Measurements from ENCODE around the gene TTC23.

Gene TTC23

DNA sequence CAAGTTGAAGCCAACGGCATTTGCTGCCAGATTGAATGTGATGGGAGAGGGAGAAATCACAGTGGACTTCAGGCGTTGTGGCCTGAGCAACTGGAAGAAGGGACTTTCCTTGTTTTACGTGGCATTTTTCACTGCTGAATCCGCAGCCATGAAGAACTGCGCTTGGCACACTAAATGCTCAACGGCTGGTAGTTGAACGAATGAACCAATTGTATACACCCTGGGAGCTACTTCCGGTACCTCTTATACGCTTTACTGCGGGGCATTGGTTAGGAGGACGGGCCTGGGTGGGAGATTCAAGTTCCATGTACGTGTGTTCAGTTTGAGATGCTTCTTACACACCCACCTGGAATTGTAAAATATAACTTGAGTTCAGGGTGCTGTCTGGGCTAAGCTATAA, 139.3 kb downstream of the TTC23 start:
- in situ Hi-C loops (cut with MboI; ENCODE audit: low sequenced_read_pairs), result no loop called here

DNA sequence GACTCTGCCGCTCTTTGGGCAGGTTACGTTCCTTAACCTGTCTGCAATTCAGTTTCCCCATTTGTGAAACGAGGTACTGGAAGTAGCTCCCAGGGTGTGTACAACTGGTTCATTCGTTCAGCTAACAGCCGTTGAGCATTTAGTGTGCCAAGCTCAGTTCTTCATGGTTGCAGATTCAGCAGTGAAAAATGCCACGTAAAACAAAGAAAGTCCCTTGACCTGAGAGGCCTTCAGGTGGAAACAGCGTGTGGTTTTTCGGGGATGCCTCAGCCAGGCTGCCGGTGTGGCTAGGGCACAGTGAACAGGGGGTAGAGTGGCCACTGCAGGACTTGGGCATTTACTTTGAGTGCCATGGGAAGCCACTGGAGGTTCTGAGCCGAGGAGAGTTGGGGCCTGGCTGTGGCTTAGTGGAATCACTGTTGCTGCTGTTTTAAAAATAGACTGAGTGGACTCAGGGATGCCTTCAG, 139.8 kb downstream of the TTC23 start:
- in situ Hi-C loops (cut with MboI; ENCODE audit: low sequenced_read_pairs), result no loop called here

DNA sequence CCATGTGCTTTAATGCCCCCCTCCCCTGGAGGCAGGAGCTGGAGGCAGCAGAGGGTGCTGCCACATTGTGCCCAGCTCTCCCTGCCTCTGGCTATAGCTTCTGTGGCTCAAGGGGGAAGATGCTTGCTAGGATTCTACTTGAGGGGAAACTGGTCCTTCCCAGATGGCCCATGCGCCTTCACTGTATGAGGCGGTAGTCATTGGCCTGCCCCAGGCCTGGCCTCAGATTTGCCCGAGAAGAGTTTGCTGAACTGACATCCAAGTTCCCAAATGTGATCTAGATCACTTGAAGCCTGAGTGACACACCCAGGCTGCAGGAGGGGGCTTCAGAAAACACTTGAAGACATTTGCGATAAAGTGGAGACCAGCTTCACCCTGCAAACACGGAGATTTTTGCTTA, 140.4 kb downstream of the TTC23 start:
- in situ Hi-C loops (cut with MboI; ENCODE audit: low sequenced_read_pairs), result no loop called here

DNA sequence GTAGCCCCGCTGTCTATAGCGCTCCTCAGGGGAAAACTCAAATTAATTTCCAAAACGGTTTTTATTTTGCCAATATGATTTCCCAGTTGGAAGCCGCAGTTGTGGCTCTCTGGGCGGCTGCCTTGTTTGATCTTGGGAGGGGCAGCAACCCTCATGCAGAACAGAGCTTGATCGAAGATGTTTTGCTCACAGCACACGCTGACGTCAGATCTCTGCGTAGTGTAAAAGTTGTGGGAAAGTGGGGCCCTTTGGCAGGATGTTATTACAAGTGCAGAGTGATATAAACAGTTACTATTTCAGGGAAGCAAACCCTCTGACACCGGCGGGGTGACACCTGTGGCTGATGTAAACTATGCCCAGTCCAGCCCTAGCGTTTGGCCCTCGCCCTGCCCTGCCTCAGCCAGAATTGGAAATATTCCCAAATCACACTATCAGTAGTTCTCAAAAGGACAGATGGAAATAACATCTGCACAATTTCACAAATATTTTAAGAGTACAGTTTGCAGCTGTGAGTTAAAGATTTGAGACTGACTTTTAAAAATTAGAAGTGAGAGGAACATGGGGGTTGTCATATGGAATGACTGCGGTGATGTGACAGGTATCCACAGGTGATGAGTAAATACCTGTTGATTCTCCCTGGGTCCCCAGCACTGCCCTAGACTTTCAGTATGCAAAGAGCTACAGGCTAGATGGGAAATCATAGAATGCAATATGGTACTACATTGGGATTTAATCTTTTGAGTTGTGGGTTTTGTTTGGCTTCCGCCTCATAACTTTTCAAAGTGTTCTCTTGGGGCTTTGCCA, 142.8 kb downstream of the TTC23 start:
- in situ Hi-C loops (cut with MboI; ENCODE audit: low sequenced_read_pairs), result no loop called here

DNA sequence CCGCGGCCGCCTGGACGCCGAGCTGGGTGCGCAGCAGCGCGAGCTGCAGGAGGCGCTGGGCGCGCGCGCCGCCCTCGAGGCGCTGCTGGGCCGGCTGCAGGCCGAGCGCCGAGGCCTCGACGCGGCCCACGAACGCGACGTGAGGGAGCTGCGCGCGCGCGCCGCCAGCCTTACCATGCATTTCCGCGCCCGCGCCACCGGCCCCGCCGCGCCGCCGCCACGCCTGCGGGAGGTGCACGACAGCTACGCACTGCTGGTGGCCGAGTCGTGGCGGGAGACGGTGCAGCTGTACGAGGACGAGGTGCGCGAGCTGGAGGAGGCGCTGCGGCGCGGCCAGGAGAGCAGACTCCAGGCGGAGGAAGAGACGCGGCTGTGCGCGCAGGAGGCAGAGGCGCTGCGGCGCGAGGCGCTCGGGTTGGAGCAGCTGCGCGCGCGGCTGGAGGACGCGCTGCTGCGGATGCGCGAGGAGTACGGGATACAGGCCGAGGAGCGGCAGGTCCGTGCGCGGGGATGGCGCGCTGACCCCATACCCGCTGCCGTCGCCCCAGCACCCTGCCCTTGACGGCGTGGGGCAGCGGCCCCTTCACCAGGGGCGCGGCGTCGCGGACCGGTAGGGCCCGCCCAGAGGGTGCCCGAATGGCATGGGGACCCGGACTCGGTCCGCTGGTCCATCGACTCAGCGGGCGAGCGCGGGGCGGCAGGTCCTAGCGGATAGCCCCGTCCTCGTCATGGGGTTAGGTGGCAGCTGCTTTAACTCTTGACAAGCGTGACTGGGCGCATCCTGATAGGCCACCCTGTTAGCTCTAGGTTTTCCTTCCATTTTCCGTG, 143.7 kb downstream of the TTC23 start:
- in situ Hi-C loops (cut with MboI; ENCODE audit: low sequenced_read_pairs), result no loop called here

DNA sequence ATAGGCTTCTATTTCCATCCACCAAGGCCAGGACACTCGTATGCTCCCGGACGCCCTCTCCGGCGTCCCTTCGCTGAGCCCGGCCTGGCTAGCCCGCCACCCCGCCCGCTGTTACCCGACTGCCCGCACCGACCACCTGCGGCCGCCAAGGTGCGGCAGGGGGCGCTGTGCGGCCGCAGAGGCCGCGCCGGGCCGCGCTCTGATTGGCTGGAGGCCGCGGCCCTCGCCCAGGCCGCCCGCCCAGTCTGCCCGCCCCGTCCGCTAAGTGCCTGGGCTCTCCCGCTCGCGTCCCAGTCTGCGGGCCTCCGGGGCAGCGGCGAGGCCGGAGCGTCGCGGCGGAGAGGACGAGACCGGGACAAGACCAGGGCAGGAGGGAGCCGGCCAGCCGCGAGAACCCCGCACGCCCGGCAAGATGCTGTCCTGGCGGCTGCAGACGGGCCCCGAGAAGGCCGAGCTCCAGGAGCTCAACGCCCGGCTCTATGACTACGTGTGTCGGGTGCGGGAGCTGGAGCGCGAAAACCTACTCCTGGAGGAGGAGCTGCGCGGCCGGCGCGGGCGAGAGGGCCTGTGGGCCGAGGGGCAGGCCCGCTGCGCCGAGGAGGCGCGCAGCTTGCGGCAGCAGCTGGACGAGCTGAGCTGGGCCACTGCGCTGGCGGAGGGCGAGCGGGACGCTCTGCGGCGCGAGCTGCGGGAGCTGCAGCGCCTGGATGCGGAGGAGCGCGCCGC, 144.4 kb downstream of the TTC23 start, which contains the start of gene SYNM:
Gene SYNM, plus strand, starts transcription at position 293 of the 726 bp plus-strand sequence. Its CDS starts 120 bp downstream, at position 413.
- in situ Hi-C loops (cut with MboI; ENCODE audit: low sequenced_read_pairs), result no loop called here

DNA sequence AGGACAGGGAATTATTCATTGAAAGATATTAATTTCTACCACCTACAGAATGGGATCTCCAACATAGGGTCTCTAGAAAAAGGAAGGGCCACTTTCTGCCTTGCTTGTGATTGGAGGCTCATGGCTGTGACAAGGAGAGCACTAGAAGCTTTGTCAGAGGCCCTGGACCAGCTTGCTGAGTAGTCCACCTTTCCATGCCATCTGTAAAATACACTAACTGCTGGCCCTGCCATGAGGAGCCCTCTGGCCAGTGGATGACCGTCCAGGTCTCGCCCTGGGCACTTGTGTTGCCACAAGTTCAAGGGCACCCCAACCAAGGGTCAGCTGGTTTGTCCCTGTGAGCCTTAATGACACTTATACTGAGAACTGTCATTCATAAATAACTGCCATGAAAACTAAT, 146.1 kb downstream of the TTC23 start:
- in situ Hi-C loops (cut with MboI; ENCODE audit: low sequenced_read_pairs), result no loop called here

DNA sequence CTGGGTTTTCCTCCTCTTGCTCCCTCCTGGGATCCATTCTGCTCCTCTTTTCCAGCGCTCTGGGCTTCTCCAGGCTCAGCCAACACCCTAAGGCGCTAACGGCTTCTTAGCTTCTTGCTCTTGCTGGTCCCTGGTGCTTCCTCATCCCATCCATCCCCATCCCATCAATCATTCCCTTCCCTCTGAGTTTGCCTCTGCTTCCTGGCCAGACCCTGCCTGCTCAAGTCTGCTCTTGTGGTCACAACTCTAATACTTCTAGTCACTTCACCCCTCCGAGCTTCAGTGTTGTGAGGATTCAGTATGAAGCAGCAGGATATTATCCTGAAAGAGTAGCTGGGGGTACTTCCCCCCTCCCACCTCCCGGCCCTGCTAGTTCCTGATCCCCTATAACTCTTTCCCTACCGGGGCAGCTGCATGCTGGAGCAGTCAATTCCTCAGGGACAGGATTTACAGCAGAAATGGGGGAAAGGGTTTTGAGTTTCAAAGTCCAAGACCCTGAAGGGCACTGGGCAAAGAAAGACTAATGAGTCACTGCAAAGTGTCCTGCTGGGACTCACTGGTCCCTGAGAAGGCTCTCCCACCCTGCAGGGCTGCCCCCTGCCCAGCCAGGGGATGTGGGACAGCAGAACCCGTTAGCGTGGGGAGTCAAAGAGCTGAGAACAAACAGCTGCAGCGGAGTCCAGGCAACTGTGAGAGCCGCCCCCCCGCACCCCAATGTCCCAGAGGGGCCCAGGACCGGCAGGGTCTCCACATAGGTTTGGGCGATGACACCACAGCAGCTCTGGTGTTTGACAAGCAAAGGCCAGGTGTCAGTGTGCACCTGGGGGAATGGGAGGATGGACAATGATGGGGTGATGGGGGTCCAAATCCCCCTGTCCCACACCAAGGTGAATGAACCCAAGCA, 146.8 kb downstream of the TTC23 start:
- in situ Hi-C loops (cut with MboI; ENCODE audit: low sequenced_read_pairs), result no loop called here

DNA sequence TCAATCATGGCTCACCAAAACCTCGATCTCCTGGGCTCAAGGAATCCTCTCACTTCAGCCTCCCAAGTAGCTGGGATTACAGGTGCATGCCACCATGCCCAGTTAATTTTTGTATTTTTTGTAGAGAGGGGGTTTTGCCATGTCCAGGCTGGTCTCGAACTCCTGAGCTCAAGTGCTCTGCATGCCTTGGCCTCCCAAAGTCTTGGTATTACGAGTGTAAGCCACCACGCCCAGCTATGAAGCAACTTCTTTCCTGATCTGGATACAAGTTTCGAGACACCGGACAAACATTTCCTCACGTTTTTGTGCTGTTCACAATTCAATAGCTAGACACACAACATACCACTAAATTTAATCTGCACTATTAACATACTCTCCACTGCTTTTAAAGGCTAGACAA, 147.9 kb downstream of the TTC23 start:
- in situ Hi-C loops (cut with MboI; ENCODE audit: low sequenced_read_pairs), result no loop called here

DNA sequence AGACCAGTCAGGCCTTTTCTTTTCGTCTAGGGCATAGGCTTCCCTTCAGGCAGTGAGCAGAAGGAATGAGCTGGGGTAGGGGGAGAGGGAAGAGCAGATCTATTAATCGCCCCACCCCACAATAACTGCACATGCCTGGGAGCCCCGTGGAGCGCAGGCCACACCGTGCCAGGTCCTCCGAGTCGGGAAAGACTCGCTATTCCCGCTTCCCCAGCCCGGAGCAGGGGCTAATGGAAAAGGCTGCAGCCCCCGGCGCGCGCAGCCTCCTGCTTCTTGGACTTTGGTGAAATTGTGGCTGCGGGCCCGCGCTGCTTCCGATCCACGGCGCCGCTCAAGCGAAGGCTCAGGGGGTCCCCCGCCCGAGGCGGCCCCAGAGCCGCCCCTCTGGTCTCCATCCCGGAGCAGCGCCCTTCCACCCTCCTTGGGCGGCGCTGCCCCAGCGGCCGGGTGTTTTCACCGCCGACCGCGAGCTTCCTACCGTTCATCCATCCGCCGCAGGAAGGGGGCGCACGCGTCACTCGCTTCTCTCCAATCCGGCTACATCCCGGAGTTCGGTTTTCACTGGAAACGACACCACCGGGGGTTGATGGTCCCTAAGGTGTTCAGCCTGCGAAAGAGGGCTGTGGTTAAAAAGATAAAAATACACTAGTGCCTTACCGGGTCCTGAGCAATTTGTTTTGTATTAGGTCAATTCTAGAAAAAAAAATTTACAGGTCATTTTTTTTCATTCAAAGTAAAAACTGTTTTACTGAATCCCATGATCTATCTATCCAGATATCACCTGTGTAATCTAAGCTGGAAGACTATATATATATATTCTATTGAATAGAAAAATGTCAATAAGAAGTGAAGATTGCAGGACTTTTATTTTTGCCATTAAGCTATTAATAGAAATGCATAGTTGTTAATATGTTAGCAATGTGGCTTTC, 148.9 kb downstream of the TTC23 start:
- in situ Hi-C loops (cut with MboI; ENCODE audit: low sequenced_read_pairs), result no loop called here

DNA sequence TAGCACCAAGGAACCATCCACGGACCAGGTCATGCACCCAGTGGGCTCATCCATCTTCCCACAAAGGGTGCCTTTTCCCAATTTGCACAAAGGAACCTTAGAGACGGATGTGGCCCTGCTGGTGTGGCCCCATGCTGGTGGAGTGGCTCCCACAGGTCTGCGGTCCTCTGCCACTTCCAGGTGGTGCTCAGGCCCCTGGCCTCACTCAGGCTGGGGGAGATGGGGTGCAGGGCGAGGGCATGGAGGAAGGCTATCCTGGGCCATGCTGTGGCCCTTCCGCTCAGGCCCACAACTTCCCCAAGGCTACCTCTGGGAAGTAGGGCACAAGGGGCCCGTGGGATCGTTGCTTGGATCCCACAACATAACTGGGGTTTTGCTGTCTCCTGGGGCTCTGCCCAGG, 149.7 kb downstream of the TTC23 start:
- in situ Hi-C loops (cut with MboI; ENCODE audit: low sequenced_read_pairs), result no loop called here

DNA sequence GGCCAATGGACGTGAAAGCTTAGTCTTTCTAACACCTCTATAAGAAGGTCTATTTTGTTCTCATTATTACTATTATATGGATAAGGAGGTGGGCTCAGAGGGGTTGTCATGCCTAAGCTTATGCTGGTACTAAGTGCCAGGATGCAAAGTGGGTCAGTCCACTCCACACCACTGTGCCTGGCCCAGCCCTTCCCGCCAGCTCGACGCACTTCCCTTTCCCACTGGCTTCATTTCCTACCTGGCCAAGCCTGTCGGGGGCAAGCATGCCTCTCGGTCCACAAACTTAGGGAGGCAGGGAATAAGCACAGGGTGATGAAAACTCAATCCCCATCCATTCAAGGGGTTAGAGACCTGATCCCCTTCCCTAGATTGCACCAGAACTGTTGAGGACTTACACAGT, 150.4 kb downstream of the TTC23 start:
- in situ Hi-C loops (cut with MboI; ENCODE audit: low sequenced_read_pairs), result no loop called here

DNA sequence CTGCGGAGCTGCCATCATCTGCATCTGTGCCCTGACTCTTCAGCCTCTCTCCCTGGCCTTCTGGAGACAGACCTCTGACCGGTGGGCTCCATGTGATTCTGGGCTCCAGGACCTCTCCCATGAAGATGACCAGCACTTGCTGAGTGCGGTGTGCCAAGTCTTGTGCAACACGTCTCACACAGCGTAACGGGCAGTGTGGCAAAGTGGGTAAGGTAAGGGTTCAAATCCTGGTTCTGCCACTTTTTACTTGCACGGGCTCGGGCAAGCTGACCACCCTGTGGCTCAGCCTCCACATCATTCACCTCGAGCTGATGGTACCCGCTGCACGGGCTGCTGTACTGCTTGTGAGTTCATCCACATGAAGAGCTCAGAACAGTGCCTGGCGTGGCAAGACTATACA, 151.0 kb downstream of the TTC23 start:
- in situ Hi-C loops (cut with MboI; ENCODE audit: low sequenced_read_pairs), result no loop called here

DNA sequence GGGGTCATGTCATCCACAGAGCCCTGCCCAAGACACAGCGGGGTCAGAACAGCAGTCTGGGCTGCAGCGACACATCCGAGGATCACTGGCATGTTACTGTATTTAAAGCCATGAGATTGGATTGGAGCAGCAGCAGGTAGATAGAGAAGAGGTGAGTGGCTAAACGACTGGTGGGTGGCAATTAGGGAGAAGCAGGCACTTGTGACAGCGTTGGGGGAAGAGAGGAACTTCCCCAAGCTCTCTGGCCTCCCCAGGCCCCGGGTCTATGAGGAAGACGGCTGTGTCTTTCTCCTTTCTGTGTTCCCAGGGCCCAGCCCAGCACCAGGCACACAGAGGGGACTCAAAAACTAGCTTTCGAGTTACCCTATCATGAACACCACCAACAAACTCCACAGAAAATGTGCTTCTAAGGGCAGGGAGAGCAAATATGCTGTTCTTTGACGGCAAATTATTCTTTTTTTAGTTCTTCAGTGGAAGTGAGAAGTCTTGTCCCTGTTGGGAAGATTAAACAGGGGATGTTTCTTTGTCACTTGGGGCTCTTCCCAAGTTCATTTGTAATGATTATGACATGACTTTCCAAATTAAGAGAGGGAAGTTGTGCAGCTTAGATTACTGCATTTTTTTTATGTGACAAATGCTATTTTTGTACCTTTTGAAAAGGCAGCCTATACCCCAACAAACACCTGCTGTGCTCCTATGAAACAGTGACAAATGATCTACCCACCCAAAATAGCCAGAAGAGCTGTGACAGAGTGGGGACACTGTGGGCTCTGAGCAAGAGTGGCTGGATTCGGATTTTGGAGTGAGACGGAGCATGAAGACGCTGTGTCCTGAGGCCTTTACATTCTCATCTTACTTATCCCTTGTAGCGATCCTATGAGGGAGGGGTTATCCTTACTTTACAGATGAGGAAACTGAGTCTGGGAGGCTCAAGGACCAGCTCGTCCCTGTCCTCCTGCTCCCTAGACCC, 151.7 kb downstream of the TTC23 start:
- in situ Hi-C loops (cut with MboI; ENCODE audit: low sequenced_read_pairs), result no loop called here

DNA sequence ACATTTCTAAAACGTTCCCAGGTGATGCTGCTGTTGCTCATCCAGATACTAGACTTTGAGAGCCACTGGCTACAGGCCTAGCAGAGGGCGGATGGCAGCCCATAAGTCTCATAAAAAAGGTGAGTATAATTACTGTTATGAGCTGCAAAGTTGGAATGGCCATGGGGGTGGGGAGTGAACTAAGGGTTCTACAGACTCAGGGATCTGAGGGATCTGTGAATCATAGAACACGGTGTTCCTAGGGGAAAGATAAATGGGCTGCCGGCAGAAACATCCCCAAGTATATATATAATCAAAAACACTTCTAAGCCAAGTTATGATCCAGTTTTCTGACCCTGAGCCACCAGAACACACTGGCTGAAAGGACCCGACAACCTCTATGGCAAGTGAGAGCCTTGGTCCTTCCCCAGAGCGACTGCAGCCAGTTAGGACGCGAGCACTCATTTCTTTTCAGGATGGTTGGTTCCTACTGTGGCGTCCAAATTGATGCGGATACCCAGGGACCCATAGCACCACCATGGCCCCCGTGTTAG, 152.4 kb downstream of the TTC23 start:
- in situ Hi-C loops (cut with MboI; ENCODE audit: low sequenced_read_pairs), result no loop called here

DNA sequence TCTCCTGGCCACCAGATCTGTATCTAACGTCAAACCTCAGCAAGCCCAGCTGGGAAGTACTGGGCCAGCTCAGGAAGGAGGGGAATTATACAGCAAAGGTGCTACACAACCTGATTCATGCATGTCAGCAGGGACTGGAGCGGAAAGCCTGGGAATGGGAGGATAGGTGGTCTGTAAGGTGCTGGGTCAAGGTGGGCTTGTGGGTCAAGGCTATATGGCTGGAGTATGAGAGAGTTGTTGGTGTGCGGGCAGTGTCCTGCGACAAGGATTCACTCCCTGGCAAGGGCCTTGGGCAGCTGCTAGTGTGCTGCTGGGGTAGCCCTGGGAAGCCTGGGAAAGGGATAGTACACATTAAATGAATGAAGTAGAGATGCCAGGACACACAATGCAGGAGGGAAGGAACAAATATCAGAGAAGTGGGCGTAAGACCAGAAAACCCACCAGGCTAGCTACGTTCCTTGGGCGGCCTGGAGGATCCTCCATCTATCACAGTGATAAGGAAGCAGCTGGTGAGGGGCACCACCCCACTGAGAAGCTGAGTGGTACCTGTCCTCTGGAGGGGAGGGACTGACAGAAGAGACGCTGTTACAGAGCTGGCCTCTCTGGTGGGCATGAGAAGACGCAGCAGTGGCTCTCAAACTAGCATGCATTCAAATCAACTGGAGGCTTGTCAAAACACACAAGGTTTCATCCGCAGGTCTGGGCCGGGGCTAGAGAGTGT, 153.0 kb downstream of the TTC23 start:
- in situ Hi-C loops (cut with MboI; ENCODE audit: low sequenced_read_pairs), result no loop called here

DNA sequence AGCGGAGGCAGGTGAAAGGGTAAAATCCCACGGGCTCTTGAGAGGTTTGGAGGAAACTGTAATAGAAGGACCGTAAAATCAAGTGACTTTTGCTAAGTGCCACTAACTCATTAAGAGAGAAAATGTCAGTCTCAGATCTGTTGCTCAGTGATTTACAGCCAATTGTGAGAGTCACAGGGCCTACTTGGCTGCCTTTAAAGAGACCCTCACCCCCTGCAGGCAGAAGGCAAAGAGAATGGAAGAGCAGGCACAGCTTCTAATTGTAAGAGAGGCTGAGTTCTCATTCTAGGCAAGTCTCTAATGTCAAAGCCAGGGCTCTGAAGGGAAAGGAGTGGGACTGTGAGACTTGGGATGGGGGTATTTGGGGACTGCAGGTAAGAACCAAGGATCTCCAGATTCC, 153.8 kb downstream of the TTC23 start:
- in situ Hi-C loops (cut with MboI; ENCODE audit: low sequenced_read_pairs), result no loop called here

Measured in HL-60/S4 treated with retinoic acid at 250 ng/mL for 4 days and 3 days (cell line).